Karpas-422 (cell line): ENCODE measurements around the gene ZSCAN22. TPM values are rescaled to one million over a fixed set of nuclear protein-coding genes. Genes with fewer than 3 reads are reported as not detected.
A peak's percentile ranks its signal among the peaks of the same experiment; 100 is the strongest.

Experiments used
- DNase-seq: peaks from one replicate; pipeline ENCODE4 v3.0.0-alpha.2; 2015
- H2AFZ ChIP-seq: fragments of 200-600 bp; sonication (generic); 2 replicates; pipeline ENCODE4 v1.6.1; 2014; ENCODE audit warnings: antibody characterized with exemption, low read length, mixed read lengths
- H3K27ac ChIP-seq: fragments of 200-600 bp; sonication (generic); 2 replicates; pipeline ENCODE4 v1.5.1; 2014; ENCODE audit warnings: mild to moderate bottlenecking, low read length, moderate library complexity
- H3K27me3 ChIP-seq: fragments of 200-600 bp; sonication (generic); 2 replicates; pipeline ENCODE4 v1.6.1; 2014; ENCODE audit warnings: low read length, mixed read lengths
- H3K36me3 ChIP-seq: fragments of 200-600 bp; sonication (generic); 2 replicates; pipeline ENCODE4 v1.6.1; 2014; ENCODE audit warnings: low read length, mixed read lengths; ENCODE audit not compliant: insufficient read depth
- H3K4me1 ChIP-seq: fragments of 200-600 bp; sonication (generic); 2 replicates; pipeline ENCODE4 v1.6.1; 2014; ENCODE audit warnings: mild to moderate bottlenecking, low read length, mixed read lengths
- H3K4me2 ChIP-seq: fragments of 200-600 bp; sonication (generic); 2 replicates; pipeline ENCODE4 v1.6.1; 2014; ENCODE audit warnings: low read length, low read depth, mild to moderate bottlenecking; ENCODE audit not compliant: poor library complexity, severe bottlenecking
- H3K4me3 ChIP-seq: fragments of 200-600 bp; sonication (generic); 2 replicates; pipeline ENCODE4 v1.5.1; 2014; ENCODE audit warnings: mild to moderate bottlenecking, antibody characterized with exemption, low read length, mixed read lengths
- H3K79me2 ChIP-seq: fragments of 200-600 bp; sonication (generic); 2 replicates; pipeline ENCODE4 v1.6.1; 2014; ENCODE audit warnings: mild to moderate bottlenecking, low read length, mixed read lengths
- H3K9ac ChIP-seq: fragments of 200-600 bp; sonication (generic); 2 replicates; pipeline ENCODE4 v1.6.0; 2014; ENCODE audit warnings: low read length
- H3K9me2 ChIP-seq: fragments of 200-600 bp; sonication (generic), shearing (Covaris generic); replicated peaks from 2 replicates; pipeline ENCODE4 v1.6.0; 2014; ENCODE audit warnings: mild to moderate bottlenecking, low read length, moderate library complexity; ENCODE audit not compliant: insufficient read depth
- H3K9me3 ChIP-seq: fragments of 300-700, 200-600 bp; sonication (generic); 2 replicates; pipeline ENCODE4 v1.6.1; 2014; ENCODE audit warnings: low read length, mixed read lengths
- H4K20me1 ChIP-seq: fragments of 200-600 bp; sonication (generic); 2 replicates; pipeline ENCODE4 v1.6.1; 2014; ENCODE audit warnings: mild to moderate bottlenecking, antibody characterized with exemption, low read length, low read depth; ENCODE audit not compliant: insufficient read depth
- small RNA-seq: library from RNA; depleted of rRNA; stranded (forward); fragments of <200 nt; gene quantifications from one replicate; pipeline ENCODE3, GENCODE V24; 2014
- total RNA-seq: library from RNA; depleted of rRNA; stranded (reverse); fragments of >200 nt; shearing (Covaris generic); gene quantifications from 2 replicates; pipeline ENCODE4 v1.2.3, GENCODE V29; 2014; ENCODE audit warnings: low replicate concordance; rRNA removed

Gene ZSCAN22
- total RNA-seq, 1 experiment from 2014 or later: 5.3 TPM

- Histone ChIP-seq H3K4me3 (peak overlapping the region; percentile 82), H3K4me2 (peak overlapping the region; percentile 79), H3K9me2 (no peaks in the 10 kb centered on the region), H3K9ac (peak overlapping the region; percentile 96), H3K27me3 (no peaks in the 10 kb centered on the region), H3K27ac (peak overlapping the region; percentile 90), H3K9me3 (no peaks in the 10 kb centered on the region), H3K4me1 (peaks cover 41% of the 10 kb centered on the region), H3K79me2 (peaks cover 69% of the 10 kb centered on the region), H2AFZ (no peak overlapping the region), H4K20me1 (peaks cover 35% of the 10 kb centered on the region), H3K36me3 (peaks cover 29% of the 10 kb centered on the region)
- peak; percentile 67 for DNase-seq
These were observed 60.8 kb downstream of the ZSCAN22 start for GRCh38 chr19:58387338-58388174.

GRCh38 chr19:58388175-58388526, 61.4 kb downstream of the ZSCAN22 start:
- peak overlapping the region; percentile 96 for H3K9ac ChIP-seq
- peaks cover 35% of the 10 kb centered on the region for H3K36me3 ChIP-seq
- no peak for DNase-seq

More at GRCh38 chr19:58388175-58388526, 61.4 kb downstream of the ZSCAN22 start:
- H2AFZ ChIP-seq: no peak overlapping the region
- peak overlapping the region; percentile 90; the same call in 1 of the 2 replicates for H3K27ac ChIP-seq
- H3K4me2 ChIP-seq: peak overlapping the region; percentile 79
- H3K9me2 ChIP-seq: no peaks in the 10 kb centered on the region
- H4K20me1 ChIP-seq: peaks cover 41% of the 10 kb centered on the region
- no peaks in the 10 kb centered on the region for H3K27me3 ChIP-seq
- peaks cover 64% of the 10 kb centered on the region for H3K79me2 ChIP-seq
- peaks cover 35% of the 10 kb centered on the region for H3K4me1 ChIP-seq
- H3K9me3 ChIP-seq: no peaks in the 10 kb centered on the region
- H3K4me3 ChIP-seq: peak overlapping the region; percentile 82

Small RNA genes within 50 kb of the gene (small RNA-seq; reads per million reads assigned to genes)
- gene MIR4754: not detected
- 0.12 reads per million for gene MIR6806
- gene RNA5SP473: 0.20 reads per million

Other genes with a start within 250 kb of the ZSCAN22 start
- gene ZSCAN18, start 228.8 kb upstream of the ZSCAN22 start, total RNA-seq: not detected in 2 replicates
- 7.8 and 9.1 TPM in 2 replicates for gene ZNF329, start 176.2 kb upstream of the ZSCAN22 start, total RNA-seq
- gene ZNF274, start 143.9 kb upstream of the ZSCAN22 start, total RNA-seq: 14.1 and 27.9 TPM in 2 replicates
- gene ZNF544, start 98.1 kb upstream of the ZSCAN22 start, total RNA-seq: 111 and 129 TPM in 2 replicates
- 14.8 and 16.9 TPM in 2 replicates for gene ZNF8, start 48.0 kb upstream of the ZSCAN22 start, total RNA-seq
- 94.2 and 129 TPM in 2 replicates for gene ERVK3-1, start 21.6 kb upstream of the ZSCAN22 start, total RNA-seq
- 52.9 and 85.4 TPM in 2 replicates for gene A1BG, start 26.5 kb downstream of the ZSCAN22 start, total RNA-seq
- 1.1 and 3.0 TPM in 2 replicates for gene ZNF497, start 35.8 kb downstream of the ZSCAN22 start, total RNA-seq
- gene ZNF837, start 54.0 kb downstream of the ZSCAN22 start, total RNA-seq: 0.75 and 2.4 TPM in 2 replicates
- gene RPS5, start 60.3 kb downstream of the ZSCAN22 start, total RNA-seq: 6,081 and 7,190 TPM in 2 replicates
- gene RNF225, start 68.7 kb downstream of the ZSCAN22 start, total RNA-seq: 0.90 and 0.97 TPM in 2 replicates
- 21.1 and 31.6 TPM in 2 replicates for gene ZNF584, start 81.7 kb downstream of the ZSCAN22 start, total RNA-seq
- gene ZNF132, start 113.2 kb downstream of the ZSCAN22 start, total RNA-seq: not detected in 2 replicates
- gene ZNF324B, start 124.6 kb downstream of the ZSCAN22 start, total RNA-seq: 21.2 and 22.5 TPM in 2 replicates
- gene ZNF324, start 140.1 kb downstream of the ZSCAN22 start, total RNA-seq: 10.4 and 29.1 TPM in 2 replicates
- gene ZNF446, start 149.4 kb downstream of the ZSCAN22 start, total RNA-seq: 11.8 and 20.6 TPM in 2 replicates
- 1.2 and 10.0 TPM in 2 replicates for gene SLC27A5, start 185.0 kb downstream of the ZSCAN22 start, total RNA-seq
- gene ZBTB45, start 192.8 kb downstream of the ZSCAN22 start, total RNA-seq: 2.0 and 4.7 TPM in 2 replicates
- 142 and 257 TPM in 2 replicates for gene TRIM28, start 217.1 kb downstream of the ZSCAN22 start, total RNA-seq
- gene CHMP2A, start 228.1 kb downstream of the ZSCAN22 start, total RNA-seq: 54.2 and 85.9 TPM in 2 replicates
- 33.4 and 90.6 TPM in 2 replicates for gene UBE2M, start 231.6 kb downstream of the ZSCAN22 start, total RNA-seq
- 13.3 and 20.1 TPM in 2 replicates for gene MZF1, start 246.3 kb downstream of the ZSCAN22 start, total RNA-seq